Sigmoid colon (tissue), 4 donors: ENCODE data around the gene SLC2A13.

Source experiments
- EP300 ChIP-seq, 4 donors: sonication (generic); formaldehyde crosslinking; IDR thresholded peaks; one replicate each; pipeline ENCODE4 v1.6.1; 2017; ENCODE audit warnings: antibody characterized with exemption in 4 of 4
- POLR2A ChIP-seq, 2 donors: fragments of 450-650 bp; IDR thresholded peaks; one replicate each; pipeline ENCODE4 v1.6.1; 2016; ENCODE audit warnings: antibody characterized with exemption in 2 of 2, mild to moderate bottlenecking in 2 of 2, moderate library complexity in 2 of 2
- POLR2AphosphoS5 ChIP-seq, 4 donors: sonication (generic); formaldehyde crosslinking; IDR thresholded peaks; one replicate each; pipeline ENCODE4 v1.6.1; 2017; ENCODE audit warnings: antibody characterized with exemption in 4 of 4
- TF ChIP-seq, protein P1 (sequence below), 4 experiments: fragments of 450-650 bp in 3 of 4; fragments of 200-600 bp in 1 of 4; IDR thresholded peaks; one replicate each; pipeline ENCODE4 v1.5.1; 2016 to 2019; ENCODE audit warnings: antibody characterized with exemption in 4 of 4, mild to moderate bottlenecking in 3 of 4, moderate library complexity in 2 of 4

DNA sequence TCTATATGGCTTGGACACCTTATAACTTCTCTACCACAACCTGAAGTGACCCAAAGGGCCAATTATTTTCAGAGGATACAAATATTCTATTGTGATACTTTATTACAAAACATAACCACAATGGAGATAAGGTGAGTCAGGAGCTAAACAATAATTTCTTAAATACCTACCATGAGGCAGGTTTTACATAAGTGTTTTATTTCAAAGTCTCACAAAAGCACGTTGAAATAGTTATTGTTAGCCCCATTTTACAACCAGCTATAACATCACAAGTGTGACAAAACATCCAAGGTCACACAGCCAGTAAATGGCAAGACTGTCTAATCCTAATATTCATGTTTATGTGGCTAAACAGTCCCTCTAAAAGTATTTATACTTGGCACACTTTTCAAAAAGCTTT, 40.2 kb downstream of the SLC2A13 start:
- TF ChIP-seq, protein P1, sequence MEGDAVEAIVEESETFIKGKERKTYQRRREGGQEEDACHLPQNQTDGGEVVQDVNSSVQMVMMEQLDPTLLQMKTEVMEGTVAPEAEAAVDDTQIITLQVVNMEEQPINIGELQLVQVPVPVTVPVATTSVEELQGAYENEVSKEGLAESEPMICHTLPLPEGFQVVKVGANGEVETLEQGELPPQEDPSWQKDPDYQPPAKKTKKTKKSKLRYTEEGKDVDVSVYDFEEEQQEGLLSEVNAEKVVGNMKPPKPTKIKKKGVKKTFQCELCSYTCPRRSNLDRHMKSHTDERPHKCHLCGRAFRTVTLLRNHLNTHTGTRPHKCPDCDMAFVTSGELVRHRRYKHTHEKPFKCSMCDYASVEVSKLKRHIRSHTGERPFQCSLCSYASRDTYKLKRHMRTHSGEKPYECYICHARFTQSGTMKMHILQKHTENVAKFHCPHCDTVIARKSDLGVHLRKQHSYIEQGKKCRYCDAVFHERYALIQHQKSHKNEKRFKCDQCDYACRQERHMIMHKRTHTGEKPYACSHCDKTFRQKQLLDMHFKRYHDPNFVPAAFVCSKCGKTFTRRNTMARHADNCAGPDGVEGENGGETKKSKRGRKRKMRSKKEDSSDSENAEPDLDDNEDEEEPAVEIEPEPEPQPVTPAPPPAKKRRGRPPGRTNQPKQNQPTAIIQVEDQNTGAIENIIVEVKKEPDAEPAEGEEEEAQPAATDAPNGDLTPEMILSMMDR (IDR thresholded peaks at IDR 0.05): no peak
- no peak for TF ChIP-seq POLR2A (IDR thresholded peaks at IDR 0.05)
- TF ChIP-seq POLR2AphosphoS5 (IDR thresholded peaks at IDR 0.05): no peak
- no peak for TF ChIP-seq EP300 (IDR thresholded peaks at IDR 0.05)
